Bronchial epithelial cell (primary cell): ENCODE data around the gene MINDY4B. TPM values are rescaled to one million over a fixed set of nuclear protein-coding genes. Genes with fewer than 3 reads are reported as not detected.

Source experiments
- DNase-seq: peaks from one replicate; pipeline ENCODE4 v3.0.0-alpha.2; 2010; ENCODE audit warnings: low read depth
- FAIRE-seq: peaks from 2 replicates; lab custom pipeline; 2011; peaks lifted over from hg19 to GRCh38; lab: Jason Lieb, UNC
- H3K27me3 ChIP-seq: 2 replicates; pipeline ENCODE4 v1.5.1; 2011; ENCODE audit warnings: low read length; ENCODE audit not compliant: control insufficient read depth, insufficient read depth
- H3K36me3 ChIP-seq: 2 replicates; pipeline ENCODE4 v1.5.1; 2011; ENCODE audit warnings: low read length; ENCODE audit not compliant: control insufficient read depth, insufficient read depth
- H3K4me3 ChIP-seq: 2 replicates; pipeline ENCODE4 v1.5.1; 2011; ENCODE audit warnings: mild to moderate bottlenecking, low read depth, low read length, control low read depth
- CTCF ChIP-seq: IDR thresholded peaks from 2 replicates; pipeline ENCODE4 v1.5.1; 2011; ENCODE audit warnings: mild to moderate bottlenecking, moderate library complexity, low read length, control low read depth, inconsistent platforms; ENCODE audit not compliant: insufficient read depth, severe bottlenecking
- total RNA-seq: library from RNA; depleted of rRNA; stranded (reverse); fragments of >200 nt; gene quantifications from 2 replicates; pipeline ENCODE4 v1.2.1, GENCODE V29; 2014

Gene MINDY4B
- total RNA-seq: not detected in 2 replicates

DNA sequence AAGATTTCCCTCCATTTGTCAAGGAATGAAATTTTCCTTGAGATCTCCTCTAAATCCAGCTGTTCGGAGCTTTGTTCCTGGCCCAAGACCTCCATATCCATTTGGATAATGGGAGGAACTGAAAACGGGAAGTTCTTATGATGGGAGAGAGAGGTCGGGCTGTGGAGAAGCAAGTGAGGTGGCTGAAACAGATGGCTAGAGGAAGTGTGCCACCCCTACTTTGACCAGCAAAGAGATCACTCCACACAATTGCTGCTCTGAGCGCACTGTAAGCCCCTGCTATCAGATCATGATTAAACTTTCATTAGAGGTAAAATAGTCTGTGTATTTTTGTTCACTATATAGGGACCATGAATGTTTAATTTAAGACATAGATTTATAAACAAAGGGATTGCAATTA lies at the start of gene MINDY4B:
TSS of gene MINDY4B (minus strand) at position 101 of the 400 bp plus-strand sequence. CDS start at position 101, 0 bp downstream.
- no peak for TF ChIP-seq CTCF
- FAIRE-seq: no peak
- Histone ChIP-seq H3K27me3 (peaks cover 4% of the 10 kb centered on the region), H3K4me3 (no peak within 1 kb of the TSS), H3K36me3 (no peaks in the 10 kb centered on the region)
- DNase-seq: no peak

GRCh38 chr3:150951923-150952322 lies 46.7 kb upstream of the MINDY4B start:
- no peaks in the 10 kb centered on the region for H3K36me3 ChIP-seq
- DNase-seq (no peak), FAIRE-seq (no peak)
- H3K27me3 ChIP-seq: peaks cover 3% of the 10 kb centered on the region
- no peak for TF ChIP-seq CTCF
- no peak overlapping the region for H3K4me3 ChIP-seq

DNA sequence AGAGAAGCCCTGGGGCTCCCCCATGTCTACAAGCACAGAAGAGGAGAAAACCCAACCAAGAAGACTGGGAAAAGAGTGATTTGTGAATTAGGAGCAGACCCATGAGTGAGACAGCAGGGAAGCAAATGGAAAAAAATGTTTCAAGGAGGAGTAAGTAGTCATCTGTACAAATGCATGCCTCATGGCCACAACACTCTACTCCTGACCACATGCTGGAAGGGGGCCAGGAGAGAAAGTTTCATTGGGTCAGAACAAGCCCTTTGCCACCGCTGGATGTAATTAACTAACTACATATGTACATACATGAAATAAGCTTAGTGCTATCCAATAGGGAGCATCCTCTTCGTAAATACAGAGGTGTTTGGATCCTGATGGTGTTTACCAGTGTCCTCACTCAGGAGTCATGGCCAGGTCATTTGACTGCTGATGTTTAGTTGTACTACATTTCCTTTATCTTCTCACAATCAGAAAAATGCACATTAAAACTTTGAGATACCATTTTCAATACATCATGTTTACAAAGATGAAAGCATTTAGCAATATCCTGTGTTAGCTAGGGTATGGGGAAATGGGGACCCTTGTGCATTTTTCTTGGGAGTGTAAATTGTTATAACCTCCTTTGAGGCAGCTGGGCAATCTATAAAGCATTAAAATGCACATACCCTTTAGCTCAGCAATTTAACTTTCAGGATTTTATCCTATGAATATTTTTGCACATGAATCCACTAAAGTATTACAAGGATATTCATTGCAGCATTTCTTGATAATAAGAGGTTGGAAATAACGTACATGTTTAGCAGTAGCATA lies 40.2 kb upstream of the MINDY4B start:
- DNase-seq (peak; percentile 36), FAIRE-seq (no peak)
- Histone ChIP-seq H3K4me3 (no peak overlapping the region), H3K36me3 (no peaks in the 10 kb centered on the region), H3K27me3 (no peaks in the 10 kb centered on the region)
- no peak for TF ChIP-seq CTCF

- Histone ChIP-seq H3K36me3 (no peaks in the 10 kb centered on the region), H3K4me3 (no peak overlapping the region), H3K27me3 (peaks cover 9% of the 10 kb centered on the region)
- no peak for DNase-seq
- no peak for TF ChIP-seq CTCF
- FAIRE-seq: no peak
Observed at GRCh38 chr3:150942221-150942620, 37.0 kb upstream of the MINDY4B start.

DNA sequence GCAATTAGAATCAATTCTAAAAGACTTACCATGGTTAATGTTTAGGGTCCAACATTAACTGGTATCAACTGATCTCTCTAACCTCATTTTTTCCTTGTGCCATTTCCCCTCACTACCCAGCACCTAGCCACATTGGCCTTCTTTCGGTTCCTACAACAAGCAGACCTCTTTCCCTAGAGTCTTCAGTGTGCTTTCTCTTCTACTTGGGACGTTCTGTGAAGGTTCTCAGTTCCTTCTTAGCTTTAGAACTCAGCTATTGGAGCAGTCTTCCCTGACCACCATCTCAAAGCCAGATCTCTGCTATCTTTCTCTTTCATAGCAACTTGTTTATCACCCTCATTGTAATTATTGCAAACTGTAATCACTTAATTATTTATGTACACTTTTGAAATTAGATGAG lies 31.5 kb upstream of the MINDY4B start:
- Histone ChIP-seq H3K27me3 (peaks cover 11% of the 10 kb centered on the region), H3K36me3 (no peaks in the 10 kb centered on the region), H3K4me3 (no peak overlapping the region)
- DNase-seq (no peak), FAIRE-seq (no peak)
- no peak for TF ChIP-seq CTCF
